Mammary epithelial cell (primary cell): ENCODE results near the gene KYNU.

ENCODE experiments used
- CTCF ChIP-seq, 2 donors: IDR thresholded peaks in 1 of 2; conservative IDR thresholded peaks in 1 of 2; 2 replicates each; pipeline ENCODE4 v1.5.1; 2011 to 2012; ENCODE audit warnings: inconsistent platforms in 2 of 2, low read length in 2 of 2, mild to moderate bottlenecking in 2 of 2, control low read depth in 1 of 2, low read depth in 1 of 2; ENCODE audit not compliant: insufficient read depth in 1 of 2; ENCODE audit errors: extremely low read depth in 1 of 2
- EZH2 ChIP-seq: IDR thresholded peaks from 2 replicates; pipeline ENCODE4 v1.6.1; 2012; ENCODE audit warnings: low read length, inconsistent platforms, borderline replicate concordance

GRCh38 chr2:142843731-142844130 is 33.7 kb upstream of the KYNU start:
- TF ChIP-seq CTCF (conservative IDR thresholded peaks at IDR 0.05 in 1 of 2, IDR thresholded peaks at IDR 0.05 in 1 of 2; ENCODE audit: extremely low read depth in 1 of 2, insufficient read depth in 1 of 2, low read depth in 1 of 2, low read length in 2 of 2): no peak
- TF ChIP-seq EZH2: no peak
